ENCODE data around the gene SLC22A7.
"Not testable (repeated sequence)": the region's sequence is repeated elsewhere in the genome, so short reads cannot be mapped to it uniquely, and the experiment has no call there.

Gene SLC22A7

DNA sequence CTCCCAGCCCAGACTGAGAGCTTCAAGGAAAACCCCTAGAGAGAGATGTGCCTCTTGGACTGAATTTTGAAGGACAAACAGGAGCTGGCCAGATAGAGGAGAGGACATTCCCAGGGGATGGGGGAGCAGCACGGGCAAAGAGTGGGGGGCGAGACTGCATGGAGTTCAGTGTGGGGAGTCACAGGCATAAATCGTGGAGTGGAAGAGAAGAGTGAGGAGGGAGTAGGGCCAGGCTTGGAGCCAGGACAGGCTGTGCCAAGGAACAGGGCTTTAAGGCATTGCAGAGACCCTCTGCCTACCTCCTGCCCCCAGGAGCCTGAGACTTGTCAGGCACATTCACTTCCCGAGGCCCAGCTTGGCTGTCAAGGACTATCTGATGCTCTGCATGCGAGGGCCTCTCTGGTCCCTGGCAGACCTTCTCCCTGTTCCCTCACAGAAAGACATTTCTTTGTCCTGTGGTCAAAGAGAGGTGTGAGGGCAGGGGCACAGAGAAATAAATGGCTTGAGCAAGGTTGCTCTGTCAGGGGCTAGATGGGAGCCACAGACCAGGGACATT, 5.2 kb upstream of the SLC22A7 start:
- peaks cover 3 to 7% of the 10 kb centered on the region in 2 donors for H3K27me3 Mint-ChIP-seq
- no peaks in the 10 kb centered on the region for H3K9me3 Mint-ChIP-seq
- no peak for DNase-seq
- no peak overlapping the region for H3K27ac Mint-ChIP-seq
- no peaks in the 10 kb centered on the region for H3K4me1 Mint-ChIP-seq (ENCODE audit: low read depth in 2 of 2)
- no peak overlapping the region for H3K4me3 Mint-ChIP-seq
- ATAC-seq (replicated peaks), result no peak
- H3K36me3 Mint-ChIP-seq (ENCODE audit: insufficient read depth), result no peaks in the 10 kb centered on the region

DNA sequence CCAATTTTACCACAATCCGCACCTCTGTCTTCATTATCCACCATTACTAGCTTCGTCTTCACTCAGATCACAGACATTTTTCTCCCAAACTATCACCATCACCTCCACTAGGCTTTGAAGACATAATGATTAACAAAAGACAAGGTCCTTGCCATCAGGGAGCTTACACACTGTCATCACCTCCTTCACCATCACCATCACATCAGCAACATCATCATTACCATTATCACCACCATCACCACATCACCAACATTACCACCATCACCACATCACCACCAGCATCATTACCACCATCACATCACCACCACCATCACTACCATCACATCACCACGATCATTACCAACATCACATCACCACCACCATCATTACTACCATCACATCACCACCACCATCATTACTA, 4.4 kb upstream of the SLC22A7 start:
- no peak for ATAC-seq (replicated peaks)
- no peaks in the 10 kb centered on the region for H3K4me1 Mint-ChIP-seq (ENCODE audit: low read depth in 2 of 2)
- no peaks in the 10 kb centered on the region for H3K9me3 Mint-ChIP-seq
- H3K4me3 Mint-ChIP-seq, result no peak overlapping the region
- no peak for DNase-seq
- peaks cover 0 to 2% of the 10 kb centered on the region in 2 donors for H3K27me3 Mint-ChIP-seq
- no peaks in the 10 kb centered on the region for H3K36me3 Mint-ChIP-seq (ENCODE audit: insufficient read depth)
- H3K27ac Mint-ChIP-seq, result no peak overlapping the region

- H3K36me3 Mint-ChIP-seq (ENCODE audit: insufficient read depth), result no peaks in the 10 kb centered on the region
- peaks cover 0 to 10% of the 10 kb centered on the region in 2 donors for H3K27me3 Mint-ChIP-seq
- DNase-seq (no peak), ATAC-seq (replicated peaks) (no peak)
- no peaks in the 10 kb centered on the region for H3K4me1 Mint-ChIP-seq (ENCODE audit: low read depth in 2 of 2)
- H3K27ac Mint-ChIP-seq, result no peak overlapping the region
- H3K4me3 Mint-ChIP-seq, result no peak overlapping the region
- no peaks in the 10 kb centered on the region for H3K9me3 Mint-ChIP-seq
These were observed 3.5 kb upstream of the SLC22A7 start for GRCh38 chr6:43294536-43294935.

DNA sequence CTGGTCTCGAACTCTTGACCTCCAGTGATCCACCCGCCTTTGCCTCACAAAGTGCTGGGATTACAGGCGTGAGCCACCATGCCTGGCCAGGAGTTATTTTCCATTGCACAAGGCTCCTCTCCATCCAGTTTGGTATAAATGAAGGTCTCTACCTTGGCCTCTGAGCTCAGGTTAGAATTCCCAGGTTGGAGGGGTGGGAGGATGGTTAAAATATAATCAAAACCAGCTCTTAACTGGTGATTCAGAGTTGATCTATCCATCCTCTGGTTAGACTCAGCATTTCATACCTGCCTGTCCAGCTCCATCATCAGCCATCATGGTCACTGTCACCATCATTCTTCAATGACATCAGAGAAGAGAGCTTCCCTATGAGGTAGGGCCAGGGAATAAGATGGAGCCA, 2.6 kb upstream of the SLC22A7 start:
- no peak for DNase-seq
- Mint-ChIP-seq H3K4me1 (ENCODE audit: low read depth in 2 of 2) (no peaks in the 10 kb centered on the region), H3K27me3 (peaks cover 8 to 19% of the 10 kb centered on the region in 2 donors), H3K4me3 (no peak overlapping the region), H3K9me3 (no peaks in the 10 kb centered on the region), H3K36me3 (ENCODE audit: insufficient read depth) (no peaks in the 10 kb centered on the region), H3K27ac (no peak overlapping the region)
- ATAC-seq (replicated peaks), result no peak

DNA sequence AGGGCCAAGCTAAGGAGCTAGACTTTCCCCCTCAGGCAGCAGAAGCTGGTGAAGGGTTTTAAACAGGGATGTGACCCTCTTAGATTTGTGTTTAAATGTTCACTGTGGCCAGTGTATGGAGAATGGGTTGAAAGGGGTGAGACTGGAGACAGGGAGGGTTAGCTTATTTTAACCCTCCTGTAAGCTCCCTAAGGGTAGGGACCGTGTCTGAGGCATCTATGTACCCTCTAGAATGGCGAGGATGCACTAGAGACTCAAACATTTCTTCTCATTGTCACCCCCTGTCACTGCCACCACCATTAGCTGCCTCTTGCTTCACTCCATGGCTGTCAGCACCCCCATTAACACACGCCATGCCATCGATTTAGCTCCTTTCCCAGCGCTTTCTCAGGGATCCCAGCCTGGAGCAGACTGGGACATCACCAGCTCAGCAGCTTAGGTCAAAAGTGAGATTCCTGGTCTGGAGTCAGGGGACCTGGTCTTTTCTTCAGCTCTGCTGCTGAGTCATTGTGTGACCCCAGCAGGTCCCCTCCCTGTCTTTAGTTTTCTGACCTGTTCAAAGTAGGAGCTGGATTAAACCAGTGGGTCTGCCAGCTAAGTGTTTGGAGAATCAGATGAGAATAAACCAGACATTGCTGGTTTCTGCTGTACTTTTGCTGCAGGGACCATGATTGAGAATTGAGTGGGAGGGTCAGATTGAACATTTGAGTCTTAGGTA, 1.1 kb upstream of the SLC22A7 start:
- ATAC-seq (replicated peaks) (no peak), DNase-seq (no peak)
- H3K4me3 Mint-ChIP-seq, result no peak overlapping the region
- no peaks in the 10 kb centered on the region for H3K9me3 Mint-ChIP-seq
- H3K27me3 Mint-ChIP-seq, result peaks cover 12 to 34% of the 10 kb centered on the region in 2 donors
- H3K27ac Mint-ChIP-seq, result no peak overlapping the region
- H3K36me3 Mint-ChIP-seq (ENCODE audit: insufficient read depth), result no peaks in the 10 kb centered on the region
- no peaks in the 10 kb centered on the region for H3K4me1 Mint-ChIP-seq (ENCODE audit: low read depth in 2 of 2)

DNA sequence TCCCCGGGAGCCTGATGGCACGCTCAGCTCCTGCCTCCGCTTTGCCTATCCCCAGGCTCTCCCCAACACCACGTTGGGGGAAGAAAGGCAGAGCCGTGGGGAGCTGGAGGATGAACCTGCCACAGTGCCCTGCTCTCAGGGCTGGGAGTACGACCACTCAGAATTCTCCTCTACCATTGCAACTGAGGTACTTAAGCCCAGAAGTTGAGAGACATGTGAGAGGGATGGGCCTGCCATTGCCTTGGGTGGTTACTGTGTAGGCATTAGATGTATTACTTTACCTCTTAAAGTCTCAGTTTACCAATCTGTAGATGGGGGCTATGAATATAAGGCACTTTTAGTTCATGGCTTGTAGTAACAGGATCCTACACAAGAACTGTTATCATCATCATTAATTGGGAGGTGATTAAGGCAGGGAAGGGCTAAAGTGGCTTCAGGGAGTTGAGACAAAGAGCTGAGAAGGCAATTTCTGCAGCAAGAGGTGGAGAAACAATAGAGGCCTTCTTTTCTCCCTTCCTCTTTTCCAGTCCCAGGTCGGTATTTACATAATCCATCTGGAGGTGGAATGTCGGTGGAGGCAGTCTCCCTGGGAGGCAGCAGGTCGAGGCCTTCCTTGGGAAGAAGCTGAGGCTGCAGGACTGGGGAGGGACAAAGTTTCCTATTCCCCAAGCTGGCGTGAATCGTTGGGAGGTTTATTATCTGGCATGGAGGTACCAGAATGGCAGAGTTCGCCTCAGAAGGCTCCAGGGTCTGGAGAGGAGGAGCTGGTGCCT, 691 bp downstream of the SLC22A7 start:
- no peaks in the 10 kb centered on the region for H3K9me3 Mint-ChIP-seq
- no peaks in the 10 kb centered on the region for H3K4me1 Mint-ChIP-seq (ENCODE audit: low read depth in 2 of 2)
- no peaks in the 10 kb centered on the region for H3K36me3 Mint-ChIP-seq (ENCODE audit: insufficient read depth)
- no peak for DNase-seq
- no peak overlapping the region for H3K27ac Mint-ChIP-seq
- H3K27me3 Mint-ChIP-seq, result peaks cover 12 to 43% of the 10 kb centered on the region in 2 donors
- no peak overlapping the region for H3K4me3 Mint-ChIP-seq
- no peak for ATAC-seq (replicated peaks)

- DNase-seq (no peak), ATAC-seq (replicated peaks) (no peak)
- Mint-ChIP-seq H3K27me3 (peaks cover 12 to 43% of the 10 kb centered on the region in 2 donors), H3K4me1 (ENCODE audit: low read depth in 2 of 2) (no peaks in the 10 kb centered on the region), H3K4me3 (no peak overlapping the region), H3K36me3 (ENCODE audit: insufficient read depth) (no peaks in the 10 kb centered on the region), H3K9me3 (no peaks in the 10 kb centered on the region), H3K27ac (no peak overlapping the region)
These were observed 1.6 kb downstream of the SLC22A7 start for GRCh38 chr6:43299338-43300293.

DNA sequence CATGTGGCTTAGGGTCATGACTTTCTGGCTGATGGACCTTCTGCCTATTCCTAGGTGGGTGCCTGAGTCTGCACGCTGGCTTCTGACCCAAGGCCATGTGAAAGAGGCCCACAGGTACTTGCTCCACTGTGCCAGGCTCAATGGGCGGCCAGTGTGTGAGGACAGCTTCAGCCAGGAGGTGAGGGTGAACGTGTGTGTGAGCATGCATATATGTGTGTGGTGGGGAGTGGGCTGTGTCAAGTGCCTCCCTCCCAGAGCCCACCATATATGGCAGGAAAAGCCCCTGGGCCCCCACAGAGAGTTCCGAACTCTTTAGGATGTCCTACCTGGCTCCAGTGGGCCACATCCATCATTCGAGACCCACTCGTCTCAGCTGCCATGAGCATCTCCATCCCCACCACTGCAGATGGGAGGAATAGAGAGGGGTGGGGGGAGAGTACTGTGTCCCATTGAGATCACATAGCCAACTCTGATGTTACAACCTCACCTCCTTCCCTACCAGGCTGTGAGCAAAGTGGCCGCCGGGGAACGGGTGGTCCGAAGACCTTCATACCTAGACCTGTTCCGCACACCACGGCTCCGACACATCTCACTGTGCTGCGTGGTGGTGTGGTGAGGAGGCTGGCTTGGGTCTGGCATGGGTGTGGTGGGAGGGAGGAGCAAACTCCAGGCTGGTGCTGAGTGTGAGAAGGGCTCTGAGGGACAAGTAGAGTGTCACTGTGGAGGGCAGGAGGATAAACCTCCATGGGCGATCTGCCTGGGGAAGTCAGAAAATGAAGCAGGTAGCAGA, 3.2 kb downstream of the SLC22A7 start:
- Mint-ChIP-seq H3K27me3 (peaks cover 12 to 44% of the 10 kb centered on the region in 2 donors), H3K4me1 (ENCODE audit: low read depth in 2 of 2) (no peaks in the 10 kb centered on the region), H3K27ac (no peak overlapping the region), H3K9me3 (no peaks in the 10 kb centered on the region), H3K4me3 (no peak overlapping the region), H3K36me3 (ENCODE audit: insufficient read depth) (no peaks in the 10 kb centered on the region)
- DNase-seq (no peak), ATAC-seq (replicated peaks) (no peak)

DNA sequence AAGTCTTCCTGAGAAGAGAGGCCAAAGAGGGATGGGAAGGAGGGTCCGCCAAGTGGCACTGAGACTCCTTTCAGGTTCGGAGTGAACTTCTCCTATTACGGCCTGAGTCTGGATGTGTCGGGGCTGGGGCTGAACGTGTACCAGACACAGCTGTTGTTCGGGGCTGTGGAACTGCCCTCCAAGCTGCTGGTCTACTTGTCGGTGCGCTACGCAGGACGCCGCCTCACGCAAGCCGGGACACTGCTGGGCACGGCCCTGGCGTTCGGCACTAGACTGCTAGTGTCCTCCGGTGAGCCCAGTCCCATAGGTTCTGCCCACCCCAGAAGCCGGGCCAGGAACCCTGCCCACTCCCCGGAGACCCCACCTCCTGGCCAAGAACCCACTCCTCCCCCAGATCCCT, 4.1 kb downstream of the SLC22A7 start:
- DNase-seq (no peak), ATAC-seq (replicated peaks) (no peak)
- H3K4me1 Mint-ChIP-seq (ENCODE audit: low read depth in 2 of 2), result no peaks in the 10 kb centered on the region
- no peak overlapping the region for H3K4me3 Mint-ChIP-seq
- H3K27ac Mint-ChIP-seq, result no peak overlapping the region
- H3K9me3 Mint-ChIP-seq, result no peaks in the 10 kb centered on the region
- H3K27me3 Mint-ChIP-seq, result peaks cover 14 to 52% of the 10 kb centered on the region in 2 donors
- no peaks in the 10 kb centered on the region for H3K36me3 Mint-ChIP-seq (ENCODE audit: insufficient read depth)

DNA sequence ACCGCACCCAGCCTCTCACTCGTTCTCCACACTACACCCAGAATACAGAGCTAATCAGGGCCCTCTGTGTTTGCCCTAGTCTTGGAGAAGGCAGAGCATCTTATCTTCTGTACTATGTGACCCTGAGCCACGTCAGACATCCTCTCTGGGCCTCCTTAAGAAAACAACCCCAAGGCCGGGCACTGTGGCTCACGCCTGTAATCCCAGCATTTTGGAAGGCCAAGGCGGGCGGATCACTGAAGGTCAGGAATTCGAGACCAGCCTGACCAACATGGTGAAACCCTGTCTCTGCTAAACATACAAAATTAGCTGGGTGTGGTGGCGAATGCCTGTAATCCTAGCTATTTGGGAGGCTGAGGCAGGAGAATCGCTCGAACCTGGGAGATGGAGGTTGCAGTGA, 4.9 kb downstream of the SLC22A7 start:
- H3K36me3 Mint-ChIP-seq (ENCODE audit: insufficient read depth); H3K4me3 Mint-ChIP-seq; H3K27ac Mint-ChIP-seq; ATAC-seq (replicated peaks); H3K9me3 Mint-ChIP-seq; DNase-seq; H3K4me1 Mint-ChIP-seq (ENCODE audit: low read depth in 2 of 2): not testable (repeated sequence)
- H3K27me3 Mint-ChIP-seq, result peaks cover 17 to 52% of the 10 kb centered on the region in 2 donors

DNA sequence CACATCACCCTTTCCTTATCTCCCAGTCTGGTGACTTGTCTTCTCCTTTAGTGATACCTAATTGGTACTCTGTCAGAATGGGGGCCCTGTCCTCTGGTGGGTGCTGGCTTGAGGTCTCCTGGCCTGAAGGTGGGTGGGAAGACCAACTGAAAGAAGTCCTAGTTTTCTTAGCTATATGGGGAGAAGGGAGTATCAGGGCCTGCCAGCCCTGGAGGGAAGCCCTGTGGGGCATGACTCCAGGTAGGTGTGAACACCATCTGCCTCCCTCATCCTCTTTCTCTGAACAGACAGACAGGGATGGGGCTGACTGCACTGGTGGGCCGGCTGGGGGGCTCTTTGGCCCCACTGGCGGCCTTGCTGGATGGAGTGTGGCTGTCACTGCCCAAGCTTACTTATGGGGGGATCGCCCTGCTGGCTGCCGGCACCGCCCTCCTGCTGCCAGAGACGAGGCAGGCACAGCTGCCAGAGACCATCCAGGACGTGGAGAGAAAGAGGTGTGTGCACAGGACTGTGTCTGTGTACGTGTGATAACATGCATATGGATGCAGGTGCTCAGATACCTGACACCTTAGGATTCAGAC, 5.8 kb downstream of the SLC22A7 start:
- no peak overlapping the region for H3K27ac Mint-ChIP-seq
- DNase-seq, result no peak

GRCh38 chr6:43304361-43304760, 6.3 kb downstream of the SLC22A7 start:
- Mint-ChIP-seq H3K27me3 (peaks cover 17 to 44% of the 10 kb centered on the region in 2 donors), H3K9me3 (no peaks in the 10 kb centered on the region), H3K36me3 (ENCODE audit: insufficient read depth) (no peaks in the 10 kb centered on the region), H3K27ac (no peak overlapping the region), H3K4me1 (ENCODE audit: low read depth in 2 of 2) (peaks cover 6 to 7% of the 10 kb centered on the region in 2 donors), H3K4me3 (no peak overlapping the region)
- ATAC-seq (replicated peaks), result no peak
- DNase-seq, result no peak

More for the DNA sequence above, 5.8 kb downstream of the SLC22A7 start:
- no peaks in the 10 kb centered on the region for H3K9me3 Mint-ChIP-seq
- no peak overlapping the region for H3K4me3 Mint-ChIP-seq
- H3K4me1 Mint-ChIP-seq (ENCODE audit: low read depth in 2 of 2), result peaks cover 6% of the 10 kb centered on the region in 2 donors
- H3K36me3 Mint-ChIP-seq (ENCODE audit: insufficient read depth), result no peaks in the 10 kb centered on the region
- H3K27me3 Mint-ChIP-seq, result peaks cover 17 to 49% of the 10 kb centered on the region in 2 donors
- no peak for ATAC-seq (replicated peaks)

All from effector memory CD8-positive, alpha-beta T cell (primary cell).